Fibroblast of skin of left quadriceps (primary cell): ENCODE results near the gene MS4A15.
"Not testable (repeated sequence)": the region's sequence is repeated elsewhere in the genome, so short reads cannot be mapped to it uniquely, and the experiment has no call there.

Experiments used
- DNase-seq, 2 experiments: peaks; one replicate each; pipeline ENCODE4 v3.0.0-alpha.2; 2013; ENCODE audit warnings: low read depth in 2 of 2

The MS4A15 gene

GRCh38 chr11:60753309-60753708 is 3.4 kb upstream of the MS4A15 start:
- no peak for DNase-seq

DNA sequence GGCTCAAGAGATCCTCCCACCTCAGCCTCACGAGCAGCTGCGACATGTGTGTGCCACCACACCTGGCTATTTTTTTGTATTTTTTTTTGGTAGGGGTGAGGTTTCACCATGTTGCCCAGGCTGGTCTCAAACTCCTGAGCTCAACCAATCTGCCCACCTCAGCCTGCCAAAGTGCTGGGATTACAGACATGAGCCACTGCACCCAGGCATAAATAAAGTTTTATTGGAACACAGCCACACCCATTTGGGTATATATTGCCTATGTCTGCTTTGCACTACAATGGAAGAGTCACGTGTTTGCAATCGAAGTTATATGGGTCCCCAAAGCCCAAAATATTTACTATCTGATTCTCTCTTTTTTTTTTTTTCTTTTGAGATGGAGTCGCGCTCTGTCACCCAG is 1.8 kb upstream of the MS4A15 start:
- no peak for DNase-seq

DNA sequence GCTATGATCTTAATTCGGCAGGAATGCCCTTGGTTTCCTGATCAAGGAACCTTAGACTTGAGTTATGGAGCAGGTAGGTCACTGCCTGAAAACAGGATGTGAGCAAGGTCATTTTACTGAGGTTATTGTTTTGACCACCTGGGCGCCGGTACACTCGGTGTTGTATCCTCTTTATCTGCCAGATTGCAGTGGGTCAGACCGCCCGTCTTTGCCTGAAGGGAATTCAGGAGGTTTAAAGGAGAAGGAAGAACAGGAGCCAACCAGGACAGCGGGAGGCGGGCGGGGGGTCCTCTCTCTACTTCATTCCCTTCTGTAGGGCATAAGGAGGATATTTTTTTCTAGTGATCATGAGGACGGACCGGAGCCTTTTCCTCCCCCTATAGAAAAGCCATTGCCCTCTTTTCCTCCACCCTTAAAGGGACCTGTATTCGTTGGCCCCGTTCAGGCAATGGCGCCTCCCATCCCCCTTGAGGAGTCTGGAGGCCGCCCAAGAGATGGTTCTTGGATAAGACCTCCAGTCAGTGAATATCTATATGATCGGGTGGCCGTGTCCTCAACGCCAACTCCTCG is 649 bp downstream of the MS4A15 start:
- no peak for DNase-seq

GRCh38 chr11:60758671-60759070 is 2.0 kb downstream of the MS4A15 start:
- not testable (repeated sequence) for DNase-seq

- not testable (repeated sequence) for DNase-seq
Measured at GRCh38 chr11:60759438-60760225, 3.0 kb downstream of the MS4A15 start.

- DNase-seq: no peak
Measured at GRCh38 chr11:60761436-60762190, 4.9 kb downstream of the MS4A15 start.

DNA sequence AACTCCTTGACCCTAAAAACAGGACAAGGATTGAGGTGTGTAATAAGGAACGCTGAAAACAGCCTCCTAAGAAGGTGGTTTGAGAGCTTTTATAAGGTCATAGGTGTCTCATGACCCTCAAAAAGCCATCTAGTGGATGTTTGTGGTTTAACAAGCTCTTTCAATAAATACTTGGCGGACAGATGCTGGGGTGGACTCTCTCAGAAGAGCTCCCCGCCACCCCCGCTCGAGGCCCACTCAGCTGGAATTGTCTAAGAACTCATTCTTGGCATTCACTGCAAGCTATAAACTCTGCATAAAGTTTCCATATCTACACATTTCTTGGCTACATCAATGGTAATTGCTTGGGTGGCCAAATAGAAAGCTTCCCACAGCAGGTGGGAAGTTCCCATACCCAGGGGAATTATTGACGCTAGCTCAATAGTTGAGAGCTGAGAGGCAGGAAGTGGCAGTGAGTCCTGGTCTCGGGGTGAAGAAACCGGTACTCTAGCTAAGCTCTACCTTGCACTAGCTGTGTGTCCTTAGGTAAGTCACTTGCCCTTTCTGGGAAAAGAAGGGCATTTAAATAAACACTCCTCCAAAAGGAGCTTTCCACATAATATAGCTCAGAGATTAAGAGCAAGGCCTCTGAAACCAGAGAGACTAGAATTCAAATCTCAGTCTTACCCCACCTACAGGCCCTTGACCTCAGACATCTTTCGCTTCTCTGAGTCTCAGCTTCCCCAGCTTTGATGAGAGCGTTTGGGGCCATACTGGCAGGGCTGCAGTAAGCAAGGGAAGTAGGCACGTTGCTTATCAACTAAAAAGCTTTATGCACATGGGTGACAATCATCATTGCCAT is 6.4 kb downstream of the MS4A15 start:
- no peak for DNase-seq

DNA sequence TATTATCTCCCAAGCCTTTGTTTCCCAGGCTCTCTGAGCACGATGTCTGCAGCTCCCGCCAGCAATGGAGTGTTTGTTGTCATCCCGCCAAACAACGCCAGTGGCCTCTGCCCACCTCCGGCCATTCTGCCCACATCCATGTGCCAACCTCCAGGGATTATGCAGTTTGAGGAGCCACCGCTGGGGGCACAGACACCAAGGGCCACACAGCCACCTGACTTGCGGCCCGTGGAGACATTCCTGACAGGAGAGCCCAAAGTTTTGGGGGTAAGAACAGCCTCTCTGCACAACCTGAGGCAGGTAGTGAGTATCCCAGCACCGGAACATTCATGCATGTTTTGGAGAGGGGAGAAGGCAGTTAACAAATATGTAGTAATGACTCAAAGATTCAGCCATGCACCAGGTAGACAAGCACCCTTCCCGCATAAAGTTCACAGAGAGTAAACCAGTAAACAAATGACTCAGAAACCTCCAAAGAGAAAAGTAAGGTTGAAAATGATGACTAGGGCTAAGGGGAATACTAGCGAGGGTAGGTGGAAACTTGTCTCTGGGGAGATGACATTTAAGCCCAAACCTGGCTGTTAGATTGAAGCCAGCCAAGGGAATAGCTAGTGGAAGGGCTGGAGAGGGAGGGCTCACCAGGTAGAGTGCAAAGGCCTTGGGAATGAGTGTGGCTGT is 7.2 kb downstream of the MS4A15 start:
- no peak for DNase-seq

DNA sequence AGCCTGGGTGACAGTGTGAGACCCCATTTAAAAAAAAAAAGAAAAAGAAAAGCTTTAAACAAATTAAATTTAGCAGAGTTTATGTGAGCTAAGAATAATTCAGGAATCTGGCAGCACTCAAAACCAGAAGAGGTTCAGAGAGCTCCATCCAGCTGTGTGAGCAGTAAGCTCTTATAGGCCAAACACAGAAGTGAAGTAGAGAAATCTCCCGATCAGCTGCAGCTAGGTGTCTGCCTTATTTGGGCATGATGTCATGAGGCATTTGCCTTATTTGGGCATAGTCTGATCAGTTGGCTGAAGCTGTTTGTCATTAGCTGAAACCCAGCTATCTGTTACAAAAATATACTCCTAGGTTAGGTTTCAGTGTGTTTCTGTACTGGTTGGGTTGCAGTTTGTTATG is 8.2 kb downstream of the MS4A15 start:
- DNase-seq: no peak

DNA sequence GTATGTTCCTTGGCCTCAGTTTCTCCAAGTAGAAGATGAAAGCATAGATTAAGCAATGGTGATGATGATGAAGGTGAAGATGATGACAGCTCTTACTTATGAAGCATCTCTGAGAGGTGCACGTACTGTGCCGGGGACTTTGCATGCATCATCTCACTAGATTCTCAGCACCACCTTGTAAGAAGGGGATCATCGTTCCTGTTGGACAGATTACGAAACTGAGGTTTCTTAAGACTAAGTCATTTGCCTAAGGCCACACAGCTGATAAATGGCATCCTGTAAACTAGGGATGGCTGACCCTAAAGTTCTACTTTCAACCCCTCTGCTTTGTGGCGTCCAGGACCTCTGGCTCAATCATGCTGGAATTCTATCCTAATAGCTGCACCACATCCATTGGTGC is 8.7 kb downstream of the MS4A15 start:
- no peak for DNase-seq

DNA sequence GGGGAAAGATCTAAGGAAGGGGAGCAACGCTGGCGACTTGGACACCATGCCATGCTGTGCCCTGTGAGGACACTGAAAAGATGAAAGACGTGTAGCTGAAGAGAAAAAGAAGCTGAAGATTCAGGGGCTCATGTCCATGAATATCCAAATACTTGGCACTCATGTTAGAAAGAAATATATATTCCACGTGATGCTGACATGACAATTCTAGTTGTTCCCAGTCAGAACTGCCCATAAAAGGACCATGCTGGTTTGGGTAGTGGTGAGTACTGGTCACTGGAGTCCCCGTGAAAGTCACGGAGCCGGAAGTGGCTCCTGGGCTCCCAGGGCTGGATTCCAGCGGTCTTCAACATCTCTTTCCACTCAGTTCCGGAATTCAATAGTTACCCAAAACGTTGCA is 9.9 kb downstream of the MS4A15 start:
- DNase-seq: no peak

- no peak for DNase-seq
Measured at GRCh38 chr11:60767388-60767811, 10.7 kb downstream of the MS4A15 start.

- DNase-seq: no peak
Measured at GRCh38 chr11:60768202-60768601, 11.5 kb downstream of the MS4A15 start.

GRCh38 chr11:60769273-60769672 is 12.6 kb downstream of the MS4A15 start:
- no peak for DNase-seq

GRCh38 chr11:60769811-60770210 is 13.1 kb downstream of the MS4A15 start:
- no peak for DNase-seq

DNA sequence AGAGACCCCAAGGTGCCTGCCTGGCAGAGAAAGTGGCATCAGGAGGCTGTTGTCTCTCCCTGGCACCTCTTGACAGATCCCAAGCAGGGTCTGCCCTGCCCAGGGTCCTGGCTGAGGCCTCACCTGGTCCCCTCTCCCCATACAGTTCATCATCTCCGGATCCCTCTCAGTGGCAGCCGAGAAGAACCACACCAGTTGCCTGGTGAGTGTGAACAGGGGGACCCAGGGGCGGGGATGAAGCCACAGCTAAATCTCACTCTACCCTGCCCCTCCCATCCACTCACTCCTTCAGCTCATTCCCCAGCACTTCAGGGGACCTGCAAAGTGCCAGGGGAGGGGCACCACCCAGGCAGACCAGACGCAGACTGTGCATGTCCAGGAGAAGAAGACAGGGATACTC is 14.5 kb downstream of the MS4A15 start:
- no peak for DNase-seq

- no peak for DNase-seq
Measured at GRCh38 chr11:60771879-60772525, 15.3 kb downstream of the MS4A15 start.

GRCh38 chr11:60772666-60773065 is 16.0 kb downstream of the MS4A15 start:
- DNase-seq: no peak

- DNase-seq: no peak
Measured at GRCh38 chr11:60774726-60775125, 18.1 kb downstream of the MS4A15 start.

- peak; percentile 70 to 74 for DNase-seq
Measured at GRCh38 chr11:60775420-60775961, 18.8 kb downstream of the MS4A15 start.

DNA sequence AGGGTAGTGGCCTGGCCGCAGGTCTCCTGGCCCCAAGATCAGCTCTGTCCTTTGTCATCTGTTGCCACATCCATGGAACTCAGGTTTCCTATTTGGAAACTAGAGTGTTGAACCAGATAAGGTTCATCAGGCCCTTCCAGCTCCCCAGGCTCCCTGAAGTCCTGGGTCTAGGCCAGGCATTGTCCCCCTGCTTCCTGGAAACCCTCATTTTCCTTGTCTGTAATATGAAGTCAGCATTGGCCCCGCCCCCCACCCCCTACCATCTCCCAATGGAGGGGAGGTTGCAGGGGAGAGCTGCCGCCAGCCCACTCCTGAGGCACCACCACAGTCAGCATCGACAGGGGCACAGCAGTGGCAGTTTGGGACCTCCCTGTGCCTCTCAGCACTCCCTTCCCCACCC is 19.5 kb downstream of the MS4A15 start:
- DNase-seq: no peak
